ENCODE results near the gene FYB1.
A peak's percentile ranks its signal among the peaks of the same experiment; 100 is the strongest.

FYB1 gene

DNA sequence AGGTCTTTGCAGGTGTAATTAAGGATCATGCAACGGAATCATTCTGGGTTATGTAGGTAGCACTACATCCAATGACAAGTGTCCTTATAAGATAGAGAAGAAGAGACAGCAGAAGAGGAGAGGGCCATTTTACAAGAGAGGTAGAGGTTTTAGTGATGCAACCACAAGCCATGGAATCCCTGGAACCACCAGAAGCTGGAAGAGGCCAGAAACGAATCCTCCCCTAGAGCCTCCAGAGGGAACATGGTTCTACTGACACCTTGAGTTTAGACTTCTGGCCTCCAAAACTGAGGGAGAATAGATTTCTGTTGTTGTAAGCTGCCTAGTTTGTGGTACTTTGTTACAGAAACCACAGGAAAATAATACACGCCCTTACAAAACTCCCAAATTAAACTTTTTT, 3.5 kb downstream of the FYB1 start:
- TF ChIP-seq ZBTB7A (IDR thresholded peaks at IDR 0.05; ENCODE audit: low read depth) (no peak), TEAD4 (IDR thresholded peaks at IDR 0.05) (no peak), CEBPB (IDR thresholded peaks at IDR 0.05) (no peak), NFIC (IDR thresholded peaks at IDR 0.05) (no peak), EGR1 (IDR thresholded peaks at IDR 0.05) (no peak), TCF12 (IDR thresholded peaks at IDR 0.05; ENCODE audit: low read depth) (no peak), TAF1 (IDR thresholded peaks at IDR 0.05; ENCODE audit: low read depth) (no peak), EP300 (IDR thresholded peaks at IDR 0.05; ENCODE audit: borderline replicate concordance) (no peak), CREB1 (IDR thresholded peaks at IDR 0.05; ENCODE audit: low read depth) (no peak), FOXM1 (IDR thresholded peaks at IDR 0.05; ENCODE audit: borderline replicate concordance, low read depth) (no peak), RAD21 (IDR thresholded peaks at IDR 0.05; ENCODE audit: low read depth) (no peak), YY1 (IDR thresholded peaks at IDR 0.05; ENCODE audit: low read depth) (no peak)
- TF ChIP-seq, protein P1, sequence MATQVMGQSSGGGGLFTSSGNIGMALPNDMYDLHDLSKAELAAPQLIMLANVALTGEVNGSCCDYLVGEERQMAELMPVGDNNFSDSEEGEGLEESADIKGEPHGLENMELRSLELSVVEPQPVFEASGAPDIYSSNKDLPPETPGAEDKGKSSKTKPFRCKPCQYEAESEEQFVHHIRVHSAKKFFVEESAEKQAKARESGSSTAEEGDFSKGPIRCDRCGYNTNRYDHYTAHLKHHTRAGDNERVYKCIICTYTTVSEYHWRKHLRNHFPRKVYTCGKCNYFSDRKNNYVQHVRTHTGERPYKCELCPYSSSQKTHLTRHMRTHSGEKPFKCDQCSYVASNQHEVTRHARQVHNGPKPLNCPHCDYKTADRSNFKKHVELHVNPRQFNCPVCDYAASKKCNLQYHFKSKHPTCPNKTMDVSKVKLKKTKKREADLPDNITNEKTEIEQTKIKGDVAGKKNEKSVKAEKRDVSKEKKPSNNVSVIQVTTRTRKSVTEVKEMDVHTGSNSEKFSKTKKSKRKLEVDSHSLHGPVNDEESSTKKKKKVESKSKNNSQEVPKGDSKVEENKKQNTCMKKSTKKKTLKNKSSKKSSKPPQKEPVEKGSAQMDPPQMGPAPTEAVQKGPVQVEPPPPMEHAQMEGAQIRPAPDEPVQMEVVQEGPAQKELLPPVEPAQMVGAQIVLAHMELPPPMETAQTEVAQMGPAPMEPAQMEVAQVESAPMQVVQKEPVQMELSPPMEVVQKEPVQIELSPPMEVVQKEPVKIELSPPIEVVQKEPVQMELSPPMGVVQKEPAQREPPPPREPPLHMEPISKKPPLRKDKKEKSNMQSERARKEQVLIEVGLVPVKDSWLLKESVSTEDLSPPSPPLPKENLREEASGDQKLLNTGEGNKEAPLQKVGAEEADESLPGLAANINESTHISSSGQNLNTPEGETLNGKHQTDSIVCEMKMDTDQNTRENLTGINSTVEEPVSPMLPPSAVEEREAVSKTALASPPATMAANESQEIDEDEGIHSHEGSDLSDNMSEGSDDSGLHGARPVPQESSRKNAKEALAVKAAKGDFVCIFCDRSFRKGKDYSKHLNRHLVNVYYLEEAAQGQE (IDR thresholded peaks at IDR 0.05; ENCODE audit: low read depth): no peak
- TF ChIP-seq, protein P2, sequence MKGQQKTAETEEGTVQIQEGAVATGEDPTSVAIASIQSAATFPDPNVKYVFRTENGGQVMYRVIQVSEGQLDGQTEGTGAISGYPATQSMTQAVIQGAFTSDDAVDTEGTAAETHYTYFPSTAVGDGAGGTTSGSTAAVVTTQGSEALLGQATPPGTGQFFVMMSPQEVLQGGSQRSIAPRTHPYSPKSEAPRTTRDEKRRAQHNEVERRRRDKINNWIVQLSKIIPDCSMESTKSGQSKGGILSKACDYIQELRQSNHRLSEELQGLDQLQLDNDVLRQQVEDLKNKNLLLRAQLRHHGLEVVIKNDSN (IDR thresholded peaks at IDR 0.05): no peak
- TF ChIP-seq, protein P3, sequence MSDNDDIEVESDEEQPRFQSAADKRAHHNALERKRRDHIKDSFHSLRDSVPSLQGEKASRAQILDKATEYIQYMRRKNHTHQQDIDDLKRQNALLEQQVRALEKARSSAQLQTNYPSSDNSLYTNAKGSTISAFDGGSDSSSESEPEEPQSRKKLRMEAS (IDR thresholded peaks at IDR 0.05): no peak

DNA sequence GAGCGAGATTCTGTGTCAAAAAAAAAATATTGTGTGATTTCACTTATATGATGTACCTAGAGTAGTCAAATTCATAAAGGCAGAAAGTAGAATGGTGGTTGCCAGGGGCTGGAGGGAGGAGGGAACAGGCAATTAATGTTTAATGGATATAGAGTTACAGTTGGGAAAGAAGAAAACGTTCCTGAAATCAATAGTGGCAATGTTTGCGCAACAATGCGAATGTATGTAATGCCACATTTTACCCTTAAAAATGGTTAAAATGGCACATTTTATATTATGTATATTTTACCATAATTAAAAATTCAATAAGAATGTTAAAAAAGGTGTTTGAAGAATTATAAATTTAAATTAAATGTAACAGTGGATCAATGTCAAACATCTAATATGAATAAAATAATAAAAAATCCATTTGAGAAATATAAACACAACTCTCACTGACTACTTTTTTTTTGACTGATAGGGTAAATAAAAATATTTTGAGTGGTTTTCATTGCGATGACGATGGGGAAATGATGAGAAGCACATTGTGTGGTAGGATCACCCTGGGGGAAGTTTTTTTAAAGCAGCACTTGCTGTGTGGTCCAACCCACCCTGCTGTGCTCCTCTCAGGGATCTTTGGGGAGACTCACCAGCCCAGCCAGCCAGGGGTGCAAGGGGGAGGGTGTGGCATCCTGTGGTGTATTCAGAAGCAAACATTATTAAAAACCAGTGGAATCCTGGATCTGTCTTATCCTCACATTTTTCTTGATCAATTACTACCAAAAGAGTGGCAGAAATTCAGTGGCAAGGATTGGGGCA, 4.3 kb downstream of the FYB1 start:
- TF ChIP-seq FOXM1 (IDR thresholded peaks at IDR 0.05; ENCODE audit: borderline replicate concordance, low read depth) (no peak), NFIC (IDR thresholded peaks at IDR 0.05) (no peak), TAF1 (IDR thresholded peaks at IDR 0.05; ENCODE audit: low read depth) (no peak), CEBPB (IDR thresholded peaks at IDR 0.05) (peak; percentile 39; the same call in 1 of the 2 replicates), EGR1 (IDR thresholded peaks at IDR 0.05) (no peak), ZBTB7A (IDR thresholded peaks at IDR 0.05; ENCODE audit: low read depth) (no peak)
- TF ChIP-seq, protein P3 (IDR thresholded peaks at IDR 0.05): no peak
- TF ChIP-seq, protein P2 (IDR thresholded peaks at IDR 0.05): no peak

DNA sequence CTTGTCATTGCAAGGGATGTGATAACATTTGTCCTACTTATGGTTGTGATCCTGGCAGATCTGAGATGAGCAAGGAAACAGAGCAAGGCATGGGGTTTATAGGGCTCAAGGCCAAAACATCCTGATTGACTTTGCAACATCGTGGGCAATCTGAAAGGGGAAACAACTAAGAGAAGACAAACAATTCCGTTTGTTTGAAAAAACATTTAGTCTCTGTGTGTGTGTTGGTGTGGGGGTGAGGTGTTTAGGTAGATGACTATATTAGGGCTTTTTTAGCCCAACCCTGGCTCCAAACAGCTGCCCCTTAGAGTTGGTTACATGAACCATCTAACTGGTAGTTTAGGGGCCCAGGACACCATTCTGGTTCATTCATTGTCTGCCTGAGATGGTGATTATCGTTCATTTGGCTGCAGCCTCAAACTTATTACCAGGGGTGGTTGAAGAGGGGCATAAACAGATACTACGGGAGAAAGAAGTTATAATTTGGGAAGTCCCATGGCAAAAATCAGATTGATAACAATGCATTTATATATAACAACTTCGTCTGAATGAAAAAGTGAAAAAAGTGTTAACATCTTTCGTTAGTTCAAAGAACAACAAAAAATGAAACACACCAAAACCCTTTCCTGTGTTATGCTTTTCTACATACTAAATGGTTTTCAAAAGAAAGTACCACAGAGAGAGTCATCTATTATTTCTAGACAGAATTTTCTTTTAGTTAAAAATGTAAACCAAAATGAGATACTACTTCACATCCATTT, 5.7 kb downstream of the FYB1 start:
- TF ChIP-seq CEBPB (IDR thresholded peaks at IDR 0.05) (no peak), TCF12 (IDR thresholded peaks at IDR 0.05; ENCODE audit: low read depth) (no peak), ZBTB7A (IDR thresholded peaks at IDR 0.05; ENCODE audit: low read depth) (no peak), TAF1 (IDR thresholded peaks at IDR 0.05; ENCODE audit: low read depth) (no peak), NFIC (IDR thresholded peaks at IDR 0.05) (no peak)
- TF ChIP-seq, protein P1 (IDR thresholded peaks at IDR 0.05; ENCODE audit: low read depth): no peak

DNA sequence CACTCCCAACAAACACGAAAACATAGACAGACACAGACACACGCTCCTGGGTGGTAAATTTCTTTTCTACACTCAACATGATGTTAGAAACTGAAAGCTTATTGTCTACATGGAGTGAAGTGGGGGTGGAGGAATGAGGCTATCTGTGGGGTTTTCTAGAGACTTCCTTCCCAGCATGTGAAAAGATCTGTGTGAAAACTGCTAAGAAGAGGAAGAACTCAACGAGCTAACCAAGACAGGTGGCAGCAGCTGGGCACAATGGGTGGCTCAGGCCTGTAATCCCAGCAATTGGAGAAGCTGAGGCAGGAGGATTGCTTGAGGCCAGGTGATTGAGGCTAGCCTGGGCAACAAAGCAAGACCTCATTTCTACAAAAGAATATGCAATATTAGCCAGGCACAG, 7.6 kb downstream of the FYB1 start:
- TF ChIP-seq NFIC (IDR thresholded peaks at IDR 0.05) (no peak), TAF1 (IDR thresholded peaks at IDR 0.05; ENCODE audit: low read depth) (no peak), CEBPB (IDR thresholded peaks at IDR 0.05) (no peak), TEAD4 (IDR thresholded peaks at IDR 0.05) (no peak), ZBTB7A (IDR thresholded peaks at IDR 0.05; ENCODE audit: low read depth) (no peak), CREB1 (IDR thresholded peaks at IDR 0.05; ENCODE audit: low read depth) (no peak), EP300 (IDR thresholded peaks at IDR 0.05; ENCODE audit: borderline replicate concordance) (no peak), EGR1 (IDR thresholded peaks at IDR 0.05) (no peak), FOXM1 (IDR thresholded peaks at IDR 0.05; ENCODE audit: borderline replicate concordance, low read depth) (no peak), TCF12 (IDR thresholded peaks at IDR 0.05; ENCODE audit: low read depth) (no peak), RAD21 (IDR thresholded peaks at IDR 0.05; ENCODE audit: low read depth) (no peak)
- TF ChIP-seq, protein P2 (IDR thresholded peaks at IDR 0.05): no peak
- TF ChIP-seq, protein P3 (IDR thresholded peaks at IDR 0.05): no peak
- TF ChIP-seq, protein P1 (IDR thresholded peaks at IDR 0.05; ENCODE audit: low read depth): no peak

Measured in Ishikawa (cell line).